C4-2B (cell line): ENCODE results near the gene SPNS3.

Experiments
- CTCF ChIP-seq: fragments of 450-650 bp; conservative IDR thresholded peaks from 2 replicates; pipeline ENCODE4 v1.5.1; 2017; ENCODE audit warnings: mild to moderate bottlenecking
- ZFX ChIP-seq: fragments of 450-650 bp; IDR thresholded peaks from 2 replicates; pipeline ENCODE4 v1.6.1; 2017

GRCh38 chr17:4477255-4477791, 43.6 kb downstream of the SPNS3 start:
- TF ChIP-seq CTCF = no peak
- TF ChIP-seq ZFX = no peak
